ENCODE data around the gene RAB40B.
"Not testable (repeated sequence)": the region's sequence is repeated elsewhere in the genome, so short reads cannot be mapped to it uniquely, and the experiment has no call there.

The RAB40B gene

GRCh38 chr17:82666931-82667667 is 31.4 kb downstream of the RAB40B start:
- no peak for DNase-seq

- no peak for DNase-seq
Measured at GRCh38 chr17:82665891-82666290, 32.6 kb downstream of the RAB40B start.

- DNase-seq: no peak
Measured at GRCh38 chr17:82665217-82665616, 33.3 kb downstream of the RAB40B start.

GRCh38 chr17:82664701-82665182 is 33.8 kb downstream of the RAB40B start:
- no peak for DNase-seq

- no peak for DNase-seq
Measured at GRCh38 chr17:82664276-82664575, 34.3 kb downstream of the RAB40B start.

- no peak for DNase-seq
Measured at GRCh38 chr17:82663381-82664275, 34.9 kb downstream of the RAB40B start.

GRCh38 chr17:82662711-82663261 is 35.7 kb downstream of the RAB40B start:
- DNase-seq: no peak

GRCh38 chr17:82661717-82662683 is 36.5 kb downstream of the RAB40B start:
- DNase-seq: no peak

GRCh38 chr17:82659886-82660285 is 38.6 kb downstream of the RAB40B start:
- no peak for DNase-seq

- no peak for DNase-seq
Measured at GRCh38 chr17:82658796-82659452, 39.6 kb downstream of the RAB40B start.

GRCh38 chr17:82658331-82658730 is 40.2 kb downstream of the RAB40B start:
- DNase-seq: no peak

- DNase-seq: no peak
Measured at GRCh38 chr17:82657926-82658325, 40.6 kb downstream of the RAB40B start.

- DNase-seq: no peak
Measured at GRCh38 chr17:82656266-82656665, 42.2 kb downstream of the RAB40B start.

GRCh38 chr17:82655523-82655922 is 43.0 kb downstream of the RAB40B start:
- no peak for DNase-seq

GRCh38 chr17:82655038-82655479 is 43.4 kb downstream of the RAB40B start:
- DNase-seq: peak; percentile 76 to 88

GRCh38 chr17:82654611-82655010 is 43.9 kb downstream of the RAB40B start:
- DNase-seq: not testable (repeated sequence)

GRCh38 chr17:82653651-82654528 is 44.6 kb downstream of the RAB40B start:
- DNase-seq: no peak

GRCh38 chr17:82650723-82651122 is 47.8 kb downstream of the RAB40B start:
- no peak for DNase-seq

GRCh38 chr17:82649501-82650261 is 48.8 kb downstream of the RAB40B start:
- no peak for DNase-seq

- DNase-seq: no peak
Measured at GRCh38 chr17:82648742-82649331, 49.7 kb downstream of the RAB40B start.
